PFSK-1 (cell line): ENCODE data around the gene KYAT1.

Experiments used
- FOXP2 ChIP-seq: optimal IDR thresholded peaks from 2 replicates; pipeline ENCODE3; 2011; ENCODE audit warnings: borderline replicate concordance, control low read depth, inconsistent platforms; ENCODE audit not compliant: insufficient read depth; ENCODE audit errors: extremely low read length, extremely low read depth
- POLR2AphosphoS5 ChIP-seq: IDR thresholded peaks from 2 replicates; pipeline ENCODE4 v1.6.1; 2012; ENCODE audit warnings: low read depth, mild to moderate bottlenecking, control low read depth, low read length, moderate library complexity
- REST ChIP-seq, 2 experiments: IDR thresholded peaks; 2 replicates each; pipeline versions ENCODE4 v1.6.1 to v1.8.0; 2011 to 2012; ENCODE audit warnings: low read depth in 2 of 2, low read length in 2 of 2, control low read depth in 1 of 2, inconsistent platforms in 1 of 2, mild to moderate bottlenecking in 1 of 2, moderate library complexity in 1 of 2; ENCODE audit not compliant: insufficient read depth in 1 of 2
- SIN3A ChIP-seq: IDR thresholded peaks from 2 replicates; pipeline ENCODE4 v1.6.1; 2012; ENCODE audit warnings: mild to moderate bottlenecking, low read length, moderate library complexity, borderline replicate concordance; ENCODE audit not compliant: insufficient read depth
- TAF1 ChIP-seq: IDR thresholded peaks from 2 replicates; pipeline ENCODE4 v1.6.1; 2012; ENCODE audit warnings: low read length, control low read depth, borderline replicate concordance; ENCODE audit not compliant: insufficient read depth

GRCh38 chr9:128882677-128883603 lies 1.2 kb upstream of the KYAT1 start:
- TF ChIP-seq POLR2AphosphoS5 (no peak), REST (IDR thresholded peaks at IDR 0.05; ENCODE audit: insufficient read depth in 1 of 2, low read depth in 2 of 2, low read length in 2 of 2) (no peak), SIN3A (no peak), TAF1 (no peak), FOXP2 (no peak)
